Astrocyte of the spinal cord (primary cell): Measurements from ENCODE around the gene AGAP1.

Source experiments
- DNase-seq: peaks from one replicate; pipeline ENCODE4 v3.0.0; 2011; ENCODE audit warnings: low read depth, low spot score
- H3K4me3 ChIP-seq: 2 replicates; pipeline ENCODE4 v1.5.1; 2011; ENCODE audit warnings: low read depth, mild to moderate bottlenecking, low read length, moderate library complexity
- in situ Hi-C: cut with HindIII; loops from 2 replicates; pipeline ENCODE4 v1.10.0; 2017; ENCODE audit warnings: low sequenced_read_pairs
- TF ChIP-seq, protein P1 (sequence below): IDR thresholded peaks from 2 replicates; pipeline ENCODE4 v1.5.1; 2012; ENCODE audit warnings: low read depth, mild to moderate bottlenecking, low read length, inconsistent platforms

The AGAP1 gene

GRCh38 chr2:235543851-235544688 is 50.2 kb downstream of the AGAP1 start:
- H3K4me3 ChIP-seq: no peak overlapping the region
- TF ChIP-seq, protein P1, sequence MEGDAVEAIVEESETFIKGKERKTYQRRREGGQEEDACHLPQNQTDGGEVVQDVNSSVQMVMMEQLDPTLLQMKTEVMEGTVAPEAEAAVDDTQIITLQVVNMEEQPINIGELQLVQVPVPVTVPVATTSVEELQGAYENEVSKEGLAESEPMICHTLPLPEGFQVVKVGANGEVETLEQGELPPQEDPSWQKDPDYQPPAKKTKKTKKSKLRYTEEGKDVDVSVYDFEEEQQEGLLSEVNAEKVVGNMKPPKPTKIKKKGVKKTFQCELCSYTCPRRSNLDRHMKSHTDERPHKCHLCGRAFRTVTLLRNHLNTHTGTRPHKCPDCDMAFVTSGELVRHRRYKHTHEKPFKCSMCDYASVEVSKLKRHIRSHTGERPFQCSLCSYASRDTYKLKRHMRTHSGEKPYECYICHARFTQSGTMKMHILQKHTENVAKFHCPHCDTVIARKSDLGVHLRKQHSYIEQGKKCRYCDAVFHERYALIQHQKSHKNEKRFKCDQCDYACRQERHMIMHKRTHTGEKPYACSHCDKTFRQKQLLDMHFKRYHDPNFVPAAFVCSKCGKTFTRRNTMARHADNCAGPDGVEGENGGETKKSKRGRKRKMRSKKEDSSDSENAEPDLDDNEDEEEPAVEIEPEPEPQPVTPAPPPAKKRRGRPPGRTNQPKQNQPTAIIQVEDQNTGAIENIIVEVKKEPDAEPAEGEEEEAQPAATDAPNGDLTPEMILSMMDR: no peak
- in situ Hi-C loops: no loop called here
- DNase-seq: no peak

DNA sequence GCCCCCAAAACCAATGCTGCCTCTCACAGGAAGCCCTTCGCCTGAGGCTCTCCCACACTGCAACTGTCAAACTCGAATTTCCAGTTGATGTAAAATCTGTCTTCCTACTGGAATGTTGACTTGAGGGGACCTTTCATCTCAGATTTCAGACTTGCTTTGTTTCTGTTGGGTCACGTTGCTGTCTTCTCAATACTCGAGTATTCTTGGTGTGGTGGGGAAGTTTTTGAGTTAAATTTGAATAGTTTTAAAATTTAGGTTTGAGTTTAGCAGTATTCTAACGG is 50.8 kb downstream of the AGAP1 start:
- in situ Hi-C loops: no loop called here
- DNase-seq: no peak
- H3K4me3 ChIP-seq: no peak overlapping the region
- TF ChIP-seq, protein P1: no peak

- in situ Hi-C loops: no loop called here
- TF ChIP-seq, protein P1: no peak
Observed at GRCh38 chr2:235545339-235546150, 51.7 kb downstream of the AGAP1 start.

DNA sequence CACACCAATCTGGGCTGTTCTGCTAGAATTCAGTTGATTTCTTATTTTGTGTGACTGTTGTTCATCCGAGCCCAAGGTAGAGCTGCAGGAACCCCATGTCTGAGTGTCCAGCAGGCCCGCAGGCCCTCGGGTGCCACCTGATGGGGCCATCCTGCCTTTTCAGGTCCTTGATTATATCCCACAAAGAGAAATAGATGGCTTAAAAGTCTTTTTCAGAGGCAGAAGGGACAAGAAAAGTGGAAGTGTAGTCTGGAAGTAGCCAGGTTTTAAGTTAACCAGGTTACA is 52.2 kb downstream of the AGAP1 start:
- H3K4me3 ChIP-seq: no peak overlapping the region
- in situ Hi-C loops: no loop called here
- TF ChIP-seq, protein P1: no peak
- DNase-seq: no peak

More at GRCh38 chr2:235545339-235546150, 51.7 kb downstream of the AGAP1 start:
- no peak overlapping the region for H3K4me3 ChIP-seq
- DNase-seq: no peak

GRCh38 chr2:235546436-235546835 is 52.6 kb downstream of the AGAP1 start:
- in situ Hi-C loops: no loop called here
- TF ChIP-seq, protein P1: no peak
- no peak overlapping the region for H3K4me3 ChIP-seq
- DNase-seq: no peak

DNA sequence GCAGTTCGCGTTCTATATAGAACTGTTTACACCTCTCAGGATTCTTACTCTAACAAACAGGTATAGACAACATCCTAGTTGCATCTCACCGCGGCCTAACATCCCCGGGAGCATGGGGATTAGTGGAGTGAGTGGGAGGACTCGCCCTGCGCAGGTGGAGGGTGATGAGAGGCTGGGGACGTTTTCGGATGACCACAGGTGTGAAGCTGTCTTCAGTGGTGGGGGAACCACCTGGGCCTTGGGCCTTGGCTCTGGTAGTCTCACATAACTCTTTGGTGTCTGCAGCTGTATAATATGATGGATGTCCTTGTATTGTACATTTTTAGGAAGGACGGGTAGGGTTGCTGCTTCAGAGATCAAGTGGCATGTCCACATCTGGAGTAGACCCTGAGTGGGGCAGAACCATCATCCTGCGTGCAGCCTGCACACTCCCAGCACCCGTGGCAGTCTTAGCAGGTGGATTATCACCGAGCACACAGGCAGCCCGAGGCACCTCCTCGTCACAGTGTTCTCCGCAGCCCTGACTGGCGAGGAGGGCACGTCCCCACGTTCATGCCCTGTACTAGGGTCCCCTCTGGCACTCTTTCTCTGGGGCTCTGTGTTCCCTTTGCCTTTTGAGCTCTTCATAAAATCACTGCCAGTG is 56.0 kb downstream of the AGAP1 start:
- H3K4me3 ChIP-seq: no peak overlapping the region
- no peak for DNase-seq
- in situ Hi-C loops: no loop called here
- TF ChIP-seq, protein P1: no peak
